NT2/D1 (cell line): ENCODE results near the gene GGT6.

Experiments used
- YY1 ChIP-seq: IDR thresholded peaks from 2 replicates; pipeline ENCODE4 v1.6.1; 2011; ENCODE audit not compliant: insufficient read length, insufficient read depth
- ZNF274 ChIP-seq: IDR thresholded peaks from 2 replicates; pipeline ENCODE4 v1.6.1; 2011; ENCODE audit warnings: mild to moderate bottlenecking, low read depth, low read length

DNA sequence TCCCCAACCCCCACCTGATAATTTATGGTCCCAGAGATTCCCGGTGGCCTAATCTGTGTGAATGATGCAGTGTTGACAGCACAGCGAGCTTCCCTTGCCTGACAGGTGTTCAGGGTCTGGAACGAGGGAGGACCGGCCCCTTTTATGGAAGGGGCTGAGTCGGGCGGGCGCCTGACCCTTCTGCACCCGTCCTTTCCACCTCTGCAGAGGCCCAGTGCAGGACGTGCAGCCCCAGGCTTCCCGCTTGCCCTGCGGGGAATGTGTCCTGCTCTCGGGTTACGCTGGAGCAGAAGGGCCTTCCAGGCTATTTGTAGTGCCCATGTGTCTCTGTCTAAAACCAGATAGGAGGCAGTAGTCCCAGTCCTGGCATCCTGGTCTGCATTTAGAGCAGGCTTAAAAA is 40.2 kb upstream of the GGT6 start:
- TF ChIP-seq ZNF274 (no peak), YY1 (no peak)
